Mesenchymal stem cell (in vitro differentiated cells and primary cell): ENCODE data around the gene TFCP2L1.
A peak's percentile ranks its signal among the peaks of the same experiment; 100 is the strongest.

Experiments
- DNase-seq: peaks from one replicate; pipeline ENCODE4 v3.0.0-alpha.2; 2013
- H2AFZ ChIP-seq: one replicate; pipeline ENCODE4 v1.6.1; 2013; ENCODE audit warnings: low read depth, mild to moderate bottlenecking, control low read depth, inconsistent platforms, low read length, moderate library complexity
- H2AK5ac ChIP-seq: 2 replicates; pipeline ENCODE4 v1.6.1; 2013; ENCODE audit warnings: low read length, moderate library complexity, mild to moderate bottlenecking, inconsistent platforms; ENCODE audit not compliant: severe bottlenecking
- H2BK120ac ChIP-seq: one replicate; pipeline ENCODE4 v1.6.1; 2013; ENCODE audit warnings: low read depth, mild to moderate bottlenecking, inconsistent platforms, low read length, moderate library complexity
- H2BK12ac ChIP-seq, 2 experiments: one replicate each; pipeline ENCODE4 v1.6.1; 2013; ENCODE audit warnings: inconsistent platforms in 2 of 2, low read length in 2 of 2, mild to moderate bottlenecking in 2 of 2, moderate library complexity in 2 of 2, control low read depth in 1 of 2
- H2BK15ac ChIP-seq: one replicate; pipeline ENCODE4 v1.6.1; 2013; ENCODE audit warnings: mild to moderate bottlenecking, low read depth, inconsistent platforms; ENCODE audit not compliant: poor library complexity, severe bottlenecking
- H2BK5ac ChIP-seq: 2 replicates; pipeline ENCODE4 v1.6.1; 2013; ENCODE audit warnings: low read depth, mild to moderate bottlenecking, low read length, control low read depth, inconsistent platforms; ENCODE audit not compliant: poor library complexity, severe bottlenecking
- H3K14ac ChIP-seq, 2 experiments: one replicate each; pipeline ENCODE4 v1.6.1; 2013; ENCODE audit warnings: inconsistent platforms in 2 of 2, low read length in 2 of 2, control low read depth in 1 of 2, mild to moderate bottlenecking in 1 of 2, moderate library complexity in 1 of 2
- H3K18ac ChIP-seq, 2 experiments: one replicate each; pipeline ENCODE4 v1.6.1; 2013; ENCODE audit warnings: inconsistent platforms in 2 of 2, low read length in 2 of 2, control low read depth in 1 of 2, low read depth in 1 of 2, mild to moderate bottlenecking in 1 of 2
- H3K23ac ChIP-seq, 2 experiments: one replicate each; pipeline ENCODE4 v1.6.1; 2013; ENCODE audit warnings: inconsistent platforms in 2 of 2, low read length in 2 of 2, mild to moderate bottlenecking in 2 of 2, moderate library complexity in 2 of 2, control low read depth in 1 of 2
- H3K27ac ChIP-seq: 2 replicates; pipeline ENCODE4 v1.5.1; 2013; ENCODE audit warnings: mild to moderate bottlenecking, moderate library complexity, low read length, control low read depth, inconsistent platforms; ENCODE audit not compliant: poor library complexity, severe bottlenecking
- H3K27me3 ChIP-seq, 2 experiments: 2 replicates each; pipeline versions ENCODE4 v1.6.1 to v1.7.0; 2013; ENCODE audit warnings: low read length in 2 of 2, mild to moderate bottlenecking in 2 of 2, moderate library complexity in 2 of 2, control low read depth in 1 of 2, inconsistent platforms in 1 of 2; ENCODE audit not compliant: control insufficient read depth in 1 of 2, insufficient read depth in 1 of 2
- H3K36me3 ChIP-seq, 2 experiments: 2 replicates each; pipeline versions ENCODE4 v1.6.1 to v1.7.0; 2013; ENCODE audit warnings: low read length in 2 of 2, control low read depth in 1 of 2, inconsistent platforms in 1 of 2, low read depth in 1 of 2, mild to moderate bottlenecking in 1 of 2; ENCODE audit not compliant: insufficient read depth in 2 of 2, control insufficient read depth in 1 of 2
- H3K4ac ChIP-seq, 2 experiments: one replicate each; pipeline ENCODE4 v1.6.1; 2013; ENCODE audit warnings: inconsistent platforms in 2 of 2, low read length in 2 of 2, mild to moderate bottlenecking in 2 of 2, moderate library complexity in 2 of 2, control low read depth in 1 of 2, low read depth in 1 of 2
- H3K4me1 ChIP-seq: 2 replicates; pipeline ENCODE4 v1.6.1; 2013; ENCODE audit warnings: low read depth, low read length, control low read depth; ENCODE audit not compliant: control insufficient read depth, insufficient read depth
- H3K4me2 ChIP-seq: 2 replicates; pipeline ENCODE4 v1.6.1; 2013; ENCODE audit warnings: low read length, mild to moderate bottlenecking, inconsistent platforms; ENCODE audit not compliant: poor library complexity, severe bottlenecking
- H3K4me3 ChIP-seq, 2 experiments: 2 replicates each; pipeline versions ENCODE4 v1.5.1 to v1.7.0; 2013; ENCODE audit warnings: low read length in 2 of 2, mild to moderate bottlenecking in 2 of 2, control low read depth in 1 of 2, low read depth in 1 of 2; ENCODE audit not compliant: insufficient read depth in 1 of 2
- H3K79me1 ChIP-seq: replicated peaks from 2 replicates; pipeline ENCODE4 v1.6.1; 2013; ENCODE audit warnings: mild to moderate bottlenecking, control low read depth, low read length, inconsistent platforms; ENCODE audit not compliant: poor library complexity, severe bottlenecking
- H3K9ac ChIP-seq: 2 replicates; pipeline ENCODE4 v1.7.0; 2013; ENCODE audit warnings: mild to moderate bottlenecking, low read length, moderate library complexity
- H3K9me3 ChIP-seq: 2 replicates; pipeline ENCODE4 v1.7.0; 2013; ENCODE audit warnings: mild to moderate bottlenecking, low read length; ENCODE audit not compliant: control insufficient read depth
- H4K8ac ChIP-seq: one replicate; pipeline ENCODE4 v1.6.1; 2013; ENCODE audit warnings: inconsistent platforms, mild to moderate bottlenecking, low read length, moderate library complexity
- H4K91ac ChIP-seq: one replicate; pipeline ENCODE4 v1.6.1; 2013; ENCODE audit warnings: mild to moderate bottlenecking, low read length, inconsistent platforms
- WGBS: methylation state at CpG from one replicate; pipeline ENCODE4 v1.1.7; 2013; ENCODE audit warnings: mixed read lengths; 5-methylcytosine and 5-hydroxymethylcytosine counted together

Gene TFCP2L1

GRCh38 chr2:121297217-121297830, 12.3 kb upstream of the TFCP2L1 start:
- Histone ChIP-seq H3K9ac (no peak overlapping the region), H3K4me2 (no peak overlapping the region), H3K36me3 (no peaks in the 10 kb centered on the region), H3K4me1 (no peaks in the 10 kb centered on the region), H2BK120ac (no peak overlapping the region), H2BK5ac (no peak overlapping the region), H3K27ac (no peak overlapping the region), H3K18ac (no peak overlapping the region), H3K23ac (no peak overlapping the region), H3K9me3 (no peaks in the 10 kb centered on the region), H2AK5ac (no peak overlapping the region), H3K4me3 (no peak overlapping the region), H3K4ac (no peak overlapping the region), H3K27me3 (peaks cover 31 to 50% of the 10 kb centered on the region in 2 experiments), H2BK15ac (no peak overlapping the region), H2AFZ (no peak overlapping the region), H3K14ac (no peak overlapping the region), H3K79me1 (no peaks in the 10 kb centered on the region), H4K91ac (no peak overlapping the region), H4K8ac (no peak overlapping the region), H2BK12ac (no peak overlapping the region)
- DNase-seq, result peak; percentile 24
- WGBS, result 67% methylated on average over 8 of the region's 9 CpGs

GRCh38 chr2:121295911-121296650, 11.1 kb upstream of the TFCP2L1 start:
- Histone ChIP-seq H3K27me3 (peaks cover 24 to 50% of the 10 kb centered on the region in 2 experiments), H2AFZ (no peak overlapping the region), H4K91ac (no peak overlapping the region), H3K9me3 (no peaks in the 10 kb centered on the region), H3K9ac (no peak overlapping the region), H2BK15ac (no peak overlapping the region), H3K36me3 (no peaks in the 10 kb centered on the region), H2BK12ac (no peak overlapping the region), H4K8ac (no peak overlapping the region), H2BK5ac (no peak overlapping the region), H3K23ac (no peak overlapping the region), H2BK120ac (no peak overlapping the region), H3K18ac (no peak overlapping the region), H3K79me1 (no peaks in the 10 kb centered on the region), H3K14ac (no peak overlapping the region), H3K4me2 (no peak overlapping the region), H3K27ac (no peak overlapping the region), H2AK5ac (no peak overlapping the region), H3K4ac (no peak overlapping the region), H3K4me3 (no peak overlapping the region), H3K4me1 (no peaks in the 10 kb centered on the region)
- 68% methylated on average over 7 of the region's 7 CpGs for WGBS
- DNase-seq, result no peak

GRCh38 chr2:121294881-121295840, 10.2 kb upstream of the TFCP2L1 start:
- Histone ChIP-seq H4K8ac (no peak overlapping the region), H3K4me2 (no peak overlapping the region), H4K91ac (no peak overlapping the region), H3K79me1 (no peaks in the 10 kb centered on the region), H3K4me1 (no peaks in the 10 kb centered on the region), H2BK15ac (no peak overlapping the region), H3K23ac (no peak overlapping the region), H2BK5ac (no peak overlapping the region), H3K18ac (no peak overlapping the region), H3K4ac (no peak overlapping the region), H2AK5ac (no peak overlapping the region), H3K9me3 (no peaks in the 10 kb centered on the region), H2BK12ac (no peak overlapping the region), H3K27ac (no peak overlapping the region), H3K27me3 (peaks cover 21 to 48% of the 10 kb centered on the region in 2 experiments), H3K36me3 (no peaks in the 10 kb centered on the region), H3K9ac (no peak overlapping the region), H3K4me3 (no peak overlapping the region), H2BK120ac (no peak overlapping the region), H3K14ac (no peak overlapping the region), H2AFZ (no peak overlapping the region)
- no peak for DNase-seq
- 70% methylated on average over 9 of the region's 9 CpGs for WGBS
